ENCODE data around the gene PDE4DIP. TPM values are rescaled to one million over a fixed set of nuclear protein-coding genes. Genes with fewer than 3 reads are reported as not detected.
"Not testable (repeated sequence)": the region's sequence is repeated elsewhere in the genome, so short reads cannot be mapped to it uniquely, and the experiment has no call there.

The PDE4DIP gene
- total RNA-seq, 2 experiments from 2014 or later = 25.9 to 40.8 TPM

GRCh38 chr1:149064611-149065010 lies 220.4 kb downstream of the PDE4DIP start:
- H3K27ac Mint-ChIP-seq; DNase-seq; H3K9me3 Mint-ChIP-seq (ENCODE audit: low read depth); ATAC-seq; H3K27me3 Mint-ChIP-seq; H3K4me3 Mint-ChIP-seq; H3K4me1 Mint-ChIP-seq; CTCF ChIA-PET; H3K36me3 Mint-ChIP-seq: not testable (repeated sequence)

GRCh38 chr1:149075505-149076127 lies 231.4 kb downstream of the PDE4DIP start:
- H3K4me3 Mint-ChIP-seq = not testable (repeated sequence)

More at GRCh38 chr1:149075505-149076127, 231.4 kb downstream of the PDE4DIP start:
- H3K4me1 Mint-ChIP-seq; H3K9me3 Mint-ChIP-seq (ENCODE audit: low read depth); CTCF ChIA-PET; ATAC-seq; DNase-seq; H3K27me3 Mint-ChIP-seq; H3K36me3 Mint-ChIP-seq; H3K27ac Mint-ChIP-seq: not testable (repeated sequence)

Other genes starting within 250 kb of the PDE4DIP start
- gene NBPF14, start 248.4 kb upstream of the PDE4DIP start, total RNA-seq = 10 to 100 TPM; 21.3 to 25.2 TPM
- gene NUDT4B, start 95.7 kb upstream of the PDE4DIP start, total RNA-seq = under 1 TPM in 1 of 2 experiments, not detected in 1; 0.84 TPM